Psoas muscle (tissue), 8 donors: ENCODE measurements around the gene ALDH3A2. TPM values are rescaled to one million over a fixed set of nuclear protein-coding genes. Genes with fewer than 3 reads are reported as not detected.

Source experiments
- ATAC-seq, 4 donors: fragments of 200-7000 bp; cut with Tn5 transposase; one replicate each; pipeline ENCODE4 v1.9.1; 2020; ENCODE audit warnings: moderate library complexity in 3 of 4, mild to moderate bottlenecking in 2 of 4
- DNase-seq, 2 donors: peaks; one replicate each; pipeline ENCODE4 v3.0.0-alpha.2; 2020
- H3K27ac ChIP-seq: fragments of 200-600 bp; one replicate; pipeline ENCODE4 v1.8.0; 2022
- H3K27me3 ChIP-seq, 3 donors: fragments of 200-600 bp in 1 of 3; one replicate each; pipeline versions ENCODE4 v1.6.1 to v1.8.0; 2013 to 2022; ENCODE audit warnings: low read length in 2 of 3, mild to moderate bottlenecking in 2 of 3, moderate library complexity in 1 of 3; ENCODE audit not compliant: insufficient read depth in 3 of 3
- H3K36me3 ChIP-seq, 2 donors: fragments of 200-600 bp in 1 of 2; one replicate each; pipeline versions ENCODE4 v1.6.1 to v1.8.0; 2013 to 2022; ENCODE audit warnings: low read depth in 1 of 2, mild to moderate bottlenecking in 1 of 2, moderate library complexity in 1 of 2; ENCODE audit not compliant: insufficient read depth in 1 of 2
- H3K4me1 ChIP-seq: fragments of 200-600 bp; one replicate; pipeline ENCODE4 v1.8.0; 2022
- H3K4me3 ChIP-seq: fragments of 200-600 bp; one replicate; pipeline ENCODE4 v1.8.0; 2022; ENCODE audit warnings: mild to moderate bottlenecking
- H3K9me3 ChIP-seq: fragments of 200-600 bp; one replicate; pipeline ENCODE4 v1.8.0; 2022
- CTCF ChIP-seq: fragments of 200-600 bp; IDR thresholded peaks from one replicate; pipeline ENCODE4 v1.8.0; 2022; ENCODE audit warnings: antibody characterized with exemption
- WGBS, 3 donors: extraction: QIAGEN DNeasy Blood & Tissue Kit; methylation state at CpG; one replicate each; pipeline versions ENCODE4 v1.1.6 to v1.1.7; 2013; 5-methylcytosine and 5-hydroxymethylcytosine counted together
- intact Hi-C, 2 donors: fragments of 100-400 bp; cut with DNase I; formaldehyde crosslinking; loops; one replicate each; pipeline versions ENCODE4 v1.11.0 to v1.14.2; 2022
- polyA plus RNA-seq, 3 donors: library from polyadenylated mRNA; stranded (reverse); fragments of 200-250 nt; gene quantifications; one replicate each; pipeline ENCODE4 v1.2.3, GENCODE V29; 2013
- total RNA-seq, 4 donors: library from RNA; stranded (reverse); fragmentation: NEBNext Ultra II Directional in 2 of 4; extraction: Animal tissue kit (Norgen Biotek cat#: 25700) in 2 of 4; gene quantifications; one replicate each; pipeline versions ENCODE4 v1.2.1 to v1.2.4, GENCODE V29; 2021 to 2023
- donor health status: healthy with polysubstance abuse.
- donor health status: DM: no; HTN: no; CAD: no; lungs with moderate emphysema.
- donor health status: Bipolar disorder and iron deficiency.
- donor health status: healthy.
- donor health status: DM: yes; HTN: yes; CAD: no.
- donor health status: DM: no; HTN: no; CAD: no.
- donor health status: DM: no; HTN: no; CAD: no.
- donor health status: DM: yes; HTN: yes; CAD: no.

Gene ALDH3A2
- total and polyA plus RNA-seq, 7 donors: 32.9 to 229 (median 78.1) TPM

DNA sequence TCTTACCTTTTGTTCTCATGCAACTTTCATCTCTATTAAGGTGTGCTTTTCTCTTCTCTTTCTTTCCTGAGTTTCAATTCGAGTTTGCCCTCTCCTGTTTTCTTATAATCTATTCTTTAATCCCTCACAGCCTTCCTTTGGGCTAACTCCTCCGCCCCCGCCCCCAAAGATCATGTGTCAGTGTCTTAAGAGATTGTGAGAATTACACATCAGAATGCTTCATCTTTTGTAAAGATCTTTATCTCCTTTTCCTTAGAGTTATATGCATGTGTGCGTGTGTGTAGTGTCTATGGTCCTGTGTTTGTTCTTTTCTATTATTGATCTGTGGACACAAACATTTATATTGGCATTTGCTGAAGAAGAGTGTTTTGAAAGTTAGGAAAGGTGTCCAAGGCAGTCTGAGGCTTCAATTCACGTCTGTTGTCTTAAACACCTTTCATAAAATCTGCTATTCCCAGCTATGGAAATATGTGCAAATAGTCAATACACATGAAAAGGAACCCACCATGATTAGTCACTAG, 6.1 kb upstream of the ALDH3A2 start:
- intact Hi-C loops: loop anchor here in 1 of 2 donors (5.0 kb wide), 1 partner anchor 65 kb away; no protein-coding TSS in a partner anchor
- H3K4me1 ChIP-seq: peaks cover 13% of the 10 kb centered on the region
- H3K9me3 ChIP-seq: no peaks in the 10 kb centered on the region
- no peaks in the 10 kb centered on the region for H3K27me3 ChIP-seq
- WGBS, 3 donors: 59 to 71% (median 66%) methylated on average over 5 of the region's 5 CpGs
- DNase-seq: no peak
- H3K27ac ChIP-seq: no peak overlapping the region
- no peak overlapping the region for H3K4me3 ChIP-seq
- TF ChIP-seq CTCF: no peak
- no peak for ATAC-seq
- H3K36me3 ChIP-seq: no peaks in the 10 kb centered on the region

- H3K27ac ChIP-seq: no peak overlapping the region
- no peaks in the 10 kb centered on the region for H3K9me3 ChIP-seq
- DNase-seq: no peak
- H3K36me3 ChIP-seq: no peaks in the 10 kb centered on the region
- WGBS, 3 donors: 84 to 89% (median 85%) methylated on average over 5 of the region's 5 CpGs
- ATAC-seq: no peak
- H3K4me1 ChIP-seq: peaks cover 17% of the 10 kb centered on the region
- H3K4me3 ChIP-seq: peak overlapping the region; percentile 84
- no peaks in the 10 kb centered on the region for H3K27me3 ChIP-seq
- TF ChIP-seq CTCF: no peak
- intact Hi-C loops: loop anchor here (5.0 kb wide), 4 partner anchors 67 to 132 kb away; no protein-coding TSS in a partner anchor
Observed at GRCh38 chr17:19644493-19645210, 3.9 kb upstream of the ALDH3A2 start.

DNA sequence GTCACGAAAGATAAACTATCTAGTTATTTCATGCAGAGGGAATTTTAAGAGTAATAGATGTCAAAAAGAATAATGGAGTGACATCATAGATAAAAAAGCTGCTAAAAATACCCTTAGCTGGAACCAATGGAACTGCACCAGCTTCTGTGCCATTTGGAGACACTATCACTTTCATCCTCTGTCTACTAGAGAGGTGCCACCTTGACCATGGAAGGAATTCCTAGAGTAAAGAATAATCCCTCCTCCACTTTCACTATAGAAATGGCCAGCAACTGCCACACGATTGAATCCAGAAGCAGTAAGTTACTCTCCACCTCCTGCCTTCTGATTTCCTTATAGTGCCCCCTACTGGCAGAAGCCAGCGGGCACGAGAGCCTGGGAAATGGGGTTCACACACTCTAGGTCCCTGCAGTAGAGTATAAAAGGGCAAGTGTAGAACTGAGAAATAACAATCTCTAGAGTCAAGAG, 2.8 kb upstream of the ALDH3A2 start:
- intact Hi-C loops: loop anchor here (2.0 to 5.0 kb wide), 4 partner anchors 107 to 133 kb away; no protein-coding TSS in a partner anchor
- Histone ChIP-seq H3K4me1 (peaks cover 17% of the 10 kb centered on the region), H3K27ac (peak overlapping the region; percentile 94), H3K9me3 (no peaks in the 10 kb centered on the region), H3K27me3 (no peaks in the 10 kb centered on the region), H3K4me3 (peak overlapping the region; percentile 84), H3K36me3 (no peaks in the 10 kb centered on the region)
- WGBS, 3 donors: 24 to 34% (median 27%) methylated on average over 4 of the region's 4 CpGs
- peak; percentile 41 for TF ChIP-seq CTCF
- no peak for ATAC-seq
- DNase-seq: peak in 1 of 2 donors; percentile 25

DNA sequence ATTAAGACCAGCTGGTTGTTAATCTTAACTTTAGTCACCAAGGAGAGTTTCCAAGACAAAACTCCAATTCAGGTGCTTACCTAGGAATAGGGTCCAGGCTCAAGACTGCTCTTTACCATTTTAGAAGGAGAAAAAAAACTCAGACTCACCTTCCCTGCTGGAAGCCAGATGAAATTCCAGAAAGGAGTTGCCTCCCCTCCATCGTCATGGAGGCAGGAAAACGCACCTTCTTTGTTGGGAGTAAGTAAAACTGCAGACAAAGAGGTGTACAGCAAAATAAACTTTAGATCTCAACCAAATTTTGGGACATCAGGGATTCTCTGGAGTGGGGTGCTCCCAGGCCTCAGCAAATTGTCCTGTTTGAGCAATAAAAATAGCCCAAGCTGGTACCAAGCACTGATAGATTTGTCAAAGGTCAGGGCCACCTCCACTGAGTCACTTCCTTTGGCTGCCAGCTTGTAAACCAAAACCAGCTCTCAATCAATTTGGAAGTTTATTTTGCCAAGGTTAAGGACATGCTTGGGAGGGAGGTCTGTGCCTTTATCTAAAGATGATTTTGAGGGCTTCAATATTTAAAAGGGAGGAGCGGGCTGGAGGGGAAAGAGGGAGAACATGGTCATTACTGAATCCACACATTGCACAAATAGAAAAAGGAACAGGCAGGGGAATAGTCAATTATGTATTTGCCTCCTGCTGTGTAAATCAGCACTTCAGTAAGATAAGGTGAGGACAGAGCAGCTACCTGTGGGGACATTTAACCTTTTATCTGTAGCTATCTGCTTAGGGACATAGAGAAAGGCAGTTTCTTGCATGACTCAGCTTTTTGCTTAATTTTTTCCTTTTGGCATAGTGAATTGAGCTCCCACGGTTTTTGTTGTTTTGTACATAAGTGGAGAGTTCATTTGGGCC, 1.5 kb upstream of the ALDH3A2 start:
- no peak for TF ChIP-seq CTCF
- intact Hi-C loops: loop anchor here (2.0 to 5.0 kb wide), 4 partner anchors 105 to 135 kb away; no protein-coding TSS in a partner anchor

More for the DNA sequence above, 1.5 kb upstream of the ALDH3A2 start:
- DNase-seq (no peak), ATAC-seq (peak in 1 of 4 donors; percentile 14)
- Histone ChIP-seq H3K4me1 (peaks cover 30% of the 10 kb centered on the region), H3K9me3 (no peaks in the 10 kb centered on the region), H3K36me3 (peaks cover 0 to 7% of the 10 kb centered on the region in 2 donors), H3K27ac (peak overlapping the region; percentile 94), H3K27me3 (no peaks in the 10 kb centered on the region), H3K4me3 (peak overlapping the region; percentile 84)
- 73 to 79% (median 75%) methylated on average over 4 of the region's 4 CpGs for WGBS, 3 donors
